Gastroesophageal sphincter (tissue), 3 donors: Measurements from ENCODE around the gene RECK.

ENCODE experiments used
- CTCF ChIP-seq, 4 experiments: fragments of 200-600 bp in 2 of 4; fragments of 450-650 bp in 2 of 4; sonication (generic) in 1 of 4; IDR thresholded peaks; one replicate each; pipeline ENCODE4 v1.5.1; 2017 to 2019; ENCODE audit warnings: antibody characterized with exemption in 4 of 4, mild to moderate bottlenecking in 2 of 4, moderate library complexity in 2 of 4
- POLR2A ChIP-seq, 2 donors: fragments of 450-650 bp; IDR thresholded peaks; one replicate each; pipeline ENCODE4 v1.6.1; 2017; ENCODE audit warnings: antibody characterized with exemption in 2 of 2, mild to moderate bottlenecking in 2 of 2, moderate library complexity in 1 of 2
- POLR2AphosphoS5 ChIP-seq: sonication (generic); formaldehyde crosslinking; IDR thresholded peaks from one replicate; pipeline ENCODE4 v1.6.1; 2017; ENCODE audit warnings: antibody characterized with exemption

GRCh38 chr9:36049408-36049807 lies 12.7 kb downstream of the RECK start:
- TF ChIP-seq CTCF (IDR thresholded peaks at IDR 0.05), result no peak
- no peak for TF ChIP-seq POLR2AphosphoS5
- no peak for TF ChIP-seq POLR2A (IDR thresholded peaks at IDR 0.05)
